CD8-positive, alpha-beta memory T cell (primary cell): ENCODE results near the gene SLC45A2. TPM values are rescaled to one million over a fixed set of nuclear protein-coding genes. Genes with fewer than 3 reads are reported as not detected.
"Not testable (repeated sequence)": the region's sequence is repeated elsewhere in the genome, so short reads cannot be mapped to it uniquely, and the experiment has no call there.

ENCODE experiments used
- CTCF ChIA-PET: fragments of 350-600 bp; sonication (Branson Sonifier 250); formaldehyde crosslinking; loops from one replicate; lab custom pipeline; 2021; ENCODE audit warnings: antibody characterized with exemption; lab: Charles Lee
- POLR2A ChIA-PET: fragments of 350-600 bp; sonication (Branson Sonifier 250); formaldehyde crosslinking; loops from one replicate; lab custom pipeline; 2021; ENCODE audit warnings: antibody characterized with exemption; lab: Charles Lee
- DNase-seq, 5 donors: peaks; one replicate each; pipeline versions ENCODE4 v3.0.0 to v3.0.0-alpha.2; 2020 to 2022; ENCODE audit warnings: mixed read lengths in 1 of 5
- H3K27ac ChIP-seq: one replicate; pipeline ENCODE4 v1.7.0; 2013; ENCODE audit warnings: low read depth, mild to moderate bottlenecking, low read length, moderate library complexity
- H3K27me3 ChIP-seq: 2 replicates; pipeline ENCODE4 v1.7.0; 2013; ENCODE audit warnings: low read length, mild to moderate bottlenecking; ENCODE audit not compliant: insufficient read depth, poor library complexity, severe bottlenecking
- H3K36me3 ChIP-seq: 2 replicates; pipeline ENCODE4 v1.7.0; 2013; ENCODE audit warnings: mild to moderate bottlenecking, low read length, moderate library complexity; ENCODE audit not compliant: insufficient read depth
- H3K4me1 ChIP-seq: 2 replicates; pipeline ENCODE4 v1.7.0; 2013; ENCODE audit warnings: mild to moderate bottlenecking, low read length, moderate library complexity; ENCODE audit not compliant: insufficient read depth
- H3K4me3 ChIP-seq: 2 replicates; pipeline ENCODE4 v1.7.0; 2013; ENCODE audit warnings: mild to moderate bottlenecking, low read length
- H3K9me3 ChIP-seq: 2 replicates; pipeline ENCODE4 v1.7.0; 2013; ENCODE audit warnings: mild to moderate bottlenecking, low read length
- H3K27ac Mint-ChIP-seq, 8 donors: one replicate each; pipeline ENCODE4 v1.8.0; 2020 to 2021; ENCODE audit warnings: mixed read lengths in 8 of 8, mild to moderate bottlenecking in 6 of 8, inconsistent platforms in 3 of 8, moderate library complexity in 3 of 8
- H3K27me3 Mint-ChIP-seq, 2 donors: one replicate each; pipeline ENCODE4 v1.8.0; 2020 to 2021; ENCODE audit warnings: mixed read lengths in 2 of 2, mild to moderate bottlenecking in 1 of 2, moderate library complexity in 1 of 2
- H3K36me3 Mint-ChIP-seq, 3 donors: one replicate each; pipeline ENCODE4 v1.8.0; 2020 to 2021; ENCODE audit warnings: mixed read lengths in 3 of 3, inconsistent platforms in 1 of 3, mild to moderate bottlenecking in 1 of 3
- H3K4me1 Mint-ChIP-seq, 3 donors: one replicate each; pipeline ENCODE4 v1.8.0; 2020 to 2021; ENCODE audit warnings: mixed read lengths in 3 of 3, inconsistent platforms in 1 of 3, mild to moderate bottlenecking in 1 of 3
- H3K4me3 Mint-ChIP-seq, 7 donors: one replicate each; pipeline ENCODE4 v1.8.0; 2020 to 2021; ENCODE audit warnings: mixed read lengths in 7 of 7, mild to moderate bottlenecking in 6 of 7, moderate library complexity in 4 of 7, inconsistent platforms in 2 of 7
- H3K9me3 Mint-ChIP-seq, 5 donors: one replicate each; pipeline ENCODE4 v1.8.0; 2020 to 2022; ENCODE audit warnings: mixed read lengths in 5 of 5, mild to moderate bottlenecking in 3 of 5, moderate library complexity in 2 of 5, inconsistent platforms in 1 of 5
- polyA plus RNA-seq: library from polyadenylated mRNA; unstranded; fragments of 300-500 nt; fragmentation: Illumina TruSeq; gene quantifications from one replicate; pipeline ENCODE4 v1.2.3, GENCODE V29; 2021
- total RNA-seq, 2 experiments: library from RNA; stranded (reverse); gene quantifications; one replicate each; pipeline ENCODE4 v1.2.3, GENCODE V29; 2021

The SLC45A2 gene
- not detected for total RNA-seq
- polyA plus RNA-seq: not detected

GRCh38 chr5:33984671-33985124 is at the start of gene SLC45A2:
SLC45A2 (minus strand) TSS chr5:33984693; CDS start chr5:33984583, 110 bp downstream.
- Histone ChIP-seq H3K4me3 (no peak within 1 kb of the TSS), H3K9me3 (peaks cover 5% of the 10 kb centered on the region), H3K4me1 (no peaks in the 10 kb centered on the region), H3K36me3 (peaks cover 11% of the 10 kb centered on the region), H3K27me3 (no peaks in the 10 kb centered on the region), H3K27ac (no peak within 1 kb of the TSS)
- Mint-ChIP-seq H3K4me3 (no peak within 1 kb of the TSS), H3K4me1 (no peaks in the 10 kb centered on the region), H3K27ac (no peak within 1 kb of the TSS), H3K27me3 (peaks cover 0 to 4% of the 10 kb centered on the region in 2 donors), H3K9me3 (no peaks in the 10 kb centered on the region), H3K36me3 (peaks cover 9 to 23% (median 14%) of the 10 kb centered on the region in 3 donors)
- no peak for DNase-seq
- CTCF ChIA-PET: no interaction called here
- POLR2A ChIA-PET: no interaction called here

GRCh38 chr5:34031966-34032365 is 47.5 kb upstream of the SLC45A2 start:
- H3K9me3 Mint-ChIP-seq: no peaks in the 10 kb centered on the region
- H3K36me3 Mint-ChIP-seq: peaks cover 13 to 40% (median 14%) of the 10 kb centered on the region in 3 donors

GRCh38 chr5:34031117-34031516 is 46.6 kb upstream of the SLC45A2 start:
- POLR2A ChIA-PET: no interaction called here
- no peak for DNase-seq

More at GRCh38 chr5:34031966-34032365, 47.5 kb upstream of the SLC45A2 start:
- no peaks in the 10 kb centered on the region for H3K4me1 Mint-ChIP-seq
- no peaks in the 10 kb centered on the region for H3K9me3 ChIP-seq
- ChIA-PET CTCF (no interaction called here), POLR2A (no interaction called here)
- no peaks in the 10 kb centered on the region for H3K27me3 Mint-ChIP-seq
- no peak overlapping the region for H3K4me3 Mint-ChIP-seq
- no peak for DNase-seq
- H3K27ac ChIP-seq: no peak overlapping the region
- H3K36me3 ChIP-seq: no peaks in the 10 kb centered on the region
- no peaks in the 10 kb centered on the region for H3K27me3 ChIP-seq
- H3K4me3 ChIP-seq: no peak overlapping the region
- no peaks in the 10 kb centered on the region for H3K4me1 ChIP-seq
- H3K27ac Mint-ChIP-seq: no peak overlapping the region

GRCh38 chr5:34030585-34030984 is 46.1 kb upstream of the SLC45A2 start:
- DNase-seq, H3K4me1 ChIP-seq, H3K27ac ChIP-seq, POLR2A ChIA-PET, H3K4me3 Mint-ChIP-seq, H3K36me3 ChIP-seq, H3K9me3 ChIP-seq, H3K9me3 Mint-ChIP-seq, CTCF ChIA-PET, H3K27me3 Mint-ChIP-seq, H3K4me1 Mint-ChIP-seq, H3K4me3 ChIP-seq, H3K27me3 ChIP-seq: not testable (repeated sequence)
- peak overlapping the region in 2 of 8 donors; percentile 35 to 70 for H3K27ac Mint-ChIP-seq
- peaks cover 8 to 42% (median 18%) of the 10 kb centered on the region in 3 donors for H3K36me3 Mint-ChIP-seq

More at GRCh38 chr5:34031117-34031516, 46.6 kb upstream of the SLC45A2 start:
- Histone ChIP-seq H3K27me3 (no peaks in the 10 kb centered on the region), H3K9me3 (no peaks in the 10 kb centered on the region), H3K4me3 (no peak overlapping the region), H3K27ac (no peak overlapping the region), H3K4me1 (no peaks in the 10 kb centered on the region), H3K36me3 (no peaks in the 10 kb centered on the region)
- Mint-ChIP-seq H3K9me3 (no peaks in the 10 kb centered on the region), H3K4me1 (no peaks in the 10 kb centered on the region), H3K4me3 (no peak overlapping the region), H3K27ac (no peak overlapping the region), H3K36me3 (peaks cover 13 to 41% (median 15%) of the 10 kb centered on the region in 3 donors), H3K27me3 (no peaks in the 10 kb centered on the region)
- CTCF ChIA-PET: no interaction called here

- ChIA-PET CTCF (no interaction called here), POLR2A (no interaction called here)
- no peaks in the 10 kb centered on the region for H3K27me3 Mint-ChIP-seq
- Histone ChIP-seq H3K27ac (no peak overlapping the region), H3K4me1 (no peaks in the 10 kb centered on the region), H3K36me3 (no peaks in the 10 kb centered on the region), H3K4me3 (no peak overlapping the region), H3K27me3 (no peaks in the 10 kb centered on the region), H3K9me3 (no peaks in the 10 kb centered on the region)
- H3K27ac Mint-ChIP-seq: peak overlapping the region in 1 of 8 donors; percentile 70
- H3K4me1 Mint-ChIP-seq: no peaks in the 10 kb centered on the region
- H3K4me3 Mint-ChIP-seq: no peak overlapping the region
- H3K9me3 Mint-ChIP-seq: no peaks in the 10 kb centered on the region
- peaks cover 8 to 41% (median 18%) of the 10 kb centered on the region in 3 donors for H3K36me3 Mint-ChIP-seq
- no peak for DNase-seq
These were observed 45.6 kb upstream of the SLC45A2 start for GRCh38 chr5:34030048-34030447.

- ChIA-PET CTCF (no interaction called here), POLR2A (no interaction called here)
- Histone ChIP-seq H3K9me3 (no peaks in the 10 kb centered on the region), H3K4me3 (no peak overlapping the region), H3K36me3 (no peaks in the 10 kb centered on the region), H3K4me1 (no peaks in the 10 kb centered on the region), H3K27ac (no peak overlapping the region), H3K27me3 (no peaks in the 10 kb centered on the region)
- Mint-ChIP-seq H3K27me3 (no peaks in the 10 kb centered on the region), H3K36me3 (peaks cover 8 to 37% (median 15%) of the 10 kb centered on the region in 3 donors), H3K4me1 (peaks cover 0 to 1% (median under 1%) of the 10 kb centered on the region in 3 donors), H3K9me3 (no peaks in the 10 kb centered on the region), H3K27ac (no peak overlapping the region), H3K4me3 (no peak overlapping the region)
- no peak for DNase-seq
These were observed 43.9 kb upstream of the SLC45A2 start for GRCh38 chr5:34028349-34028748.

GRCh38 chr5:34026089-34026761 is 41.7 kb upstream of the SLC45A2 start:
- Histone ChIP-seq H3K4me1 (peaks cover 10% of the 10 kb centered on the region), H3K36me3 (no peaks in the 10 kb centered on the region), H3K9me3 (no peaks in the 10 kb centered on the region), H3K27ac (no peak overlapping the region), H3K27me3 (no peaks in the 10 kb centered on the region), H3K4me3 (no peak overlapping the region)
- ChIA-PET POLR2A (no interaction called here), CTCF (no interaction called here)
- H3K36me3 Mint-ChIP-seq: peaks cover 4 to 36% (median 10%) of the 10 kb centered on the region in 3 donors
- no peak for DNase-seq
- H3K4me3 Mint-ChIP-seq: no peak overlapping the region
- H3K27me3 Mint-ChIP-seq: no peaks in the 10 kb centered on the region
- H3K9me3 Mint-ChIP-seq: no peaks in the 10 kb centered on the region
- peak overlapping the region in 1 of 8 donors; percentile 58 for H3K27ac Mint-ChIP-seq
- H3K4me1 Mint-ChIP-seq: peaks cover 11 to 19% (median 18%) of the 10 kb centered on the region in 3 donors

- DNase-seq: peak in 1 of 5 donors; percentile 14
- peak overlapping the region in 1 of 7 donors; percentile 38 for H3K4me3 Mint-ChIP-seq
- H3K27me3 Mint-ChIP-seq: no peaks in the 10 kb centered on the region
- peaks cover 7 to 50% (median 23%) of the 10 kb centered on the region in 3 donors for H3K36me3 Mint-ChIP-seq
- Histone ChIP-seq H3K27ac (no peak overlapping the region), H3K4me3 (no peak overlapping the region), H3K9me3 (no peaks in the 10 kb centered on the region), H3K27me3 (no peaks in the 10 kb centered on the region), H3K36me3 (peaks cover 3% of the 10 kb centered on the region), H3K4me1 (peaks cover 10% of the 10 kb centered on the region)
- peak overlapping the region in 7 of 8 donors; percentile 72 to 96 (median 87) for H3K27ac Mint-ChIP-seq
- peaks cover 11 to 22% (median 21%) of the 10 kb centered on the region in 3 donors for H3K4me1 Mint-ChIP-seq
- CTCF ChIA-PET: no interaction called here
- H3K9me3 Mint-ChIP-seq: no peaks in the 10 kb centered on the region
- POLR2A ChIA-PET: interaction anchor here (0.6 kb wide), 1 partner anchor 14 kb away, joined by 5 read pairs; no protein-coding TSS in a partner anchor
These were observed 37.7 kb upstream of the SLC45A2 start for GRCh38 chr5:34022121-34022705.
